HCEC 1CT (cell line): ENCODE measurements around the gene INSIG1.
A peak's percentile ranks its signal among the peaks of the same experiment; 100 is the strongest.

Source experiments
- DNase-seq: peaks from one replicate; pipeline ENCODE4 v3.0.0-alpha.2; 2017

INSIG1 gene

GRCh38 chr7:155286686-155287085 lies 11.0 kb upstream of the INSIG1 start:
- no peak for DNase-seq

GRCh38 chr7:155287284-155287935 lies 10.3 kb upstream of the INSIG1 start:
- no peak for DNase-seq

GRCh38 chr7:155288055-155288454 lies 9.6 kb upstream of the INSIG1 start:
- DNase-seq: no peak

GRCh38 chr7:155289107-155289506 lies 8.6 kb upstream of the INSIG1 start:
- DNase-seq: no peak

GRCh38 chr7:155289949-155290501 lies 7.7 kb upstream of the INSIG1 start:
- DNase-seq: no peak

- peak; percentile 81 for DNase-seq
Observed at GRCh38 chr7:155291045-155291530, 6.6 kb upstream of the INSIG1 start.

GRCh38 chr7:155291729-155292128 lies 5.9 kb upstream of the INSIG1 start:
- DNase-seq: no peak

GRCh38 chr7:155292680-155293226 lies 4.9 kb upstream of the INSIG1 start:
- no peak for DNase-seq

- DNase-seq: no peak
Observed at GRCh38 chr7:155293721-155294510, 3.8 kb upstream of the INSIG1 start.

- no peak for DNase-seq
Observed at GRCh38 chr7:155294511-155294778, 3.2 kb upstream of the INSIG1 start.

- no peak for DNase-seq
Observed at GRCh38 chr7:155295511-155295910, 2.2 kb upstream of the INSIG1 start.

- no peak for DNase-seq
Observed at GRCh38 chr7:155296006-155296787, 1.5 kb upstream of the INSIG1 start.

GRCh38 chr7:155296788-155297516 lies 726 bp upstream of the INSIG1 start:
- DNase-seq: peak; percentile 91

GRCh38 chr7:155298288-155298833 lies 683 bp downstream of the INSIG1 start:
- DNase-seq: peak; percentile 47

- peak; percentile 88 for DNase-seq
Observed at GRCh38 chr7:155298834-155299534, 1.3 kb downstream of the INSIG1 start.

GRCh38 chr7:155299535-155300202 lies 2.0 kb downstream of the INSIG1 start:
- DNase-seq: no peak

- no peak for DNase-seq
Observed at GRCh38 chr7:155300641-155301452, 3.2 kb downstream of the INSIG1 start.

- no peak for DNase-seq
Observed at GRCh38 chr7:155303039-155303593, 5.4 kb downstream of the INSIG1 start.

GRCh38 chr7:155303897-155304296 lies 6.2 kb downstream of the INSIG1 start:
- no peak for DNase-seq
